TTC549 (cell line): ENCODE results near the gene PRKCZ.

Experiments
- FAIRE-seq: peaks from 2 replicates; lab custom pipeline; 2012; peaks lifted over from hg19 to GRCh38; lab: Jason Lieb, UNC

The PRKCZ gene

GRCh38 chr1:2067393-2067792, 17.2 kb downstream of the PRKCZ start:
- FAIRE-seq, result no peak

GRCh38 chr1:2067981-2068380, 17.8 kb downstream of the PRKCZ start:
- no peak for FAIRE-seq

- FAIRE-seq, result no peak
Measured at GRCh38 chr1:2068951-2069350, 18.7 kb downstream of the PRKCZ start.

- FAIRE-seq, result no peak
Measured at GRCh38 chr1:2070016-2070415, 19.8 kb downstream of the PRKCZ start.

- FAIRE-seq, result no peak
Measured at GRCh38 chr1:2070800-2071530, 20.8 kb downstream of the PRKCZ start.

GRCh38 chr1:2072109-2072806, 22.0 kb downstream of the PRKCZ start:
- no peak for FAIRE-seq

GRCh38 chr1:2072891-2073290, 22.7 kb downstream of the PRKCZ start:
- FAIRE-seq, result no peak

- no peak for FAIRE-seq
Measured at GRCh38 chr1:2073382-2074230, 23.4 kb downstream of the PRKCZ start.

- FAIRE-seq, result no peak
Measured at GRCh38 chr1:2074396-2074795, 24.2 kb downstream of the PRKCZ start.

GRCh38 chr1:2074944-2075740, 24.9 kb downstream of the PRKCZ start:
- FAIRE-seq, result no peak

GRCh38 chr1:2076826-2077225, 26.6 kb downstream of the PRKCZ start:
- FAIRE-seq, result no peak

- no peak for FAIRE-seq
Measured at GRCh38 chr1:2078170-2078569, 28.0 kb downstream of the PRKCZ start.

GRCh38 chr1:2079396-2080085, 29.3 kb downstream of the PRKCZ start:
- no peak for FAIRE-seq

- no peak for FAIRE-seq
Measured at GRCh38 chr1:2080140-2080539, 29.9 kb downstream of the PRKCZ start.

- FAIRE-seq, result no peak
Measured at GRCh38 chr1:2080884-2081283, 30.7 kb downstream of the PRKCZ start.

- FAIRE-seq, result no peak
Measured at GRCh38 chr1:2081326-2081885, 31.2 kb downstream of the PRKCZ start.

- FAIRE-seq, result no peak
Measured at GRCh38 chr1:2082064-2082463, 31.9 kb downstream of the PRKCZ start.

GRCh38 chr1:2083666-2084065, 33.5 kb downstream of the PRKCZ start:
- FAIRE-seq, result no peak

GRCh38 chr1:2084306-2084705, 34.1 kb downstream of the PRKCZ start:
- no peak for FAIRE-seq

GRCh38 chr1:2085080-2085479, 34.9 kb downstream of the PRKCZ start:
- no peak for FAIRE-seq

GRCh38 chr1:2086446-2087078, 36.4 kb downstream of the PRKCZ start:
- no peak for FAIRE-seq
